ENCODE measurements around the gene IQSEC1. TPM values are rescaled to one million over a fixed set of nuclear protein-coding genes. Genes with fewer than 3 reads are reported as not detected.

IQSEC1 gene
- total and polyA plus RNA-seq, 10 of the 15 experiments (the other 5 are each of a cell fraction or from before 2014, with no cell fraction given): 0.92 to 55.2 (median 8.5) TPM

GRCh38 chr3:12894629-12895028, 178.6 kb downstream of the IQSEC1 start:
- H3K4me2 ChIP-seq (ENCODE audit: control insufficient read depth, insufficient read depth): no peak overlapping the region
- intact Hi-C loops (cut with micrococcal nuclease; ENCODE audit: unreplicated experiment): no loop called here
- ATAC-seq (no peak), FAIRE-seq (no peak), DNase-seq (ENCODE audit: low read depth, low spot score) (no peak)
- no peak overlapping the region for H3K9ac ChIP-seq (ENCODE audit: control insufficient read depth, insufficient read depth, low read length)
- H3K79me2 ChIP-seq (ENCODE audit: control insufficient read depth, insufficient read depth, low read length): no peaks in the 10 kb centered on the region
- H3K4me3 ChIP-seq: no peak overlapping the region
- no peak overlapping the region for H2AFZ ChIP-seq (ENCODE audit: control insufficient read depth, low read depth, low read length)
- no peaks in the 10 kb centered on the region; a peak in 1 of 4 replicates for H3K36me3 ChIP-seq (ENCODE audit: control insufficient read depth in 2 of 2, insufficient read depth in 2 of 2, low read length in 1 of 2)
- RAD21 ChIA-PET (ENCODE audit: unreplicated experiment): no interaction called here
- CTCF ChIA-PET: interaction anchor here (0.7 to 14.3 kb wide), 2 partner anchors 21 to 50 kb away, joined by 3 to 271 read pairs; no protein-coding TSS in a partner anchor
- H4K20me1 ChIP-seq (ENCODE audit: control insufficient read depth, insufficient read depth): no peaks in the 10 kb centered on the region
- POLR2A ChIA-PET: no interaction called here
- no peak for TF ChIP-seq YY1 (IDR thresholded peaks at IDR 0.05; ENCODE audit: low read depth, low read length)
- 0 out of 2 replicates have a peak, but pooled peaks have one; percentile 21 for TF ChIP-seq POLR2AphosphoS5 (IDR thresholded peaks at IDR 0.05; ENCODE audit: low read length)
- SMC1A ChIA-PET (ENCODE audit: uncharacterized antibody, unreplicated experiment): no interaction called here
- no peaks in the 10 kb centered on the region for H3K27me3 ChIP-seq (replicated peaks in 1 of 2; ENCODE audit: control insufficient read depth in 2 of 2, insufficient read depth in 2 of 2, low read length in 1 of 2)
- no peaks in the 10 kb centered on the region for H3K9me3 ChIP-seq (replicated peaks; ENCODE audit: control insufficient read depth, insufficient read depth, low read length)
- BruUV-seq (replicated peaks): no TSS peak
- in situ Hi-C loops (cut with MboI): no loop called here
- peaks cover 7% of the 10 kb centered on the region; the same call in 1 of the 2 replicates for H3K4me1 ChIP-seq (ENCODE audit: control insufficient read depth, insufficient read depth, low read length)
- no peak overlapping the region for H3K27ac ChIP-seq (ENCODE audit: control insufficient read depth, insufficient read depth)
- WGBS (ENCODE audit: insufficient coverage, insufficient replicate concordance, low lambda C conversion rate, missing lambda C conversion rate): 60% methylated on average over 6 of the region's 6 CpGs

GRCh38 chr3:12893852-12894251, 179.4 kb downstream of the IQSEC1 start:
- intact Hi-C loops (cut with micrococcal nuclease; ENCODE audit: unreplicated experiment) (loop anchor here (2.0 kb wide), 1 partner anchor 71 kb away; no protein-coding TSS in a partner anchor), in situ Hi-C loops (cut with MboI) (no loop called here)
- Histone ChIP-seq H3K4me3 (no peak overlapping the region), H3K4me2 (ENCODE audit: control insufficient read depth, insufficient read depth) (no peak overlapping the region), H3K4me1 (ENCODE audit: control insufficient read depth, insufficient read depth, low read length) (peaks cover 12% of the 10 kb centered on the region), H3K79me2 (ENCODE audit: control insufficient read depth, insufficient read depth, low read length) (no peaks in the 10 kb centered on the region), H3K9me3 (replicated peaks; ENCODE audit: control insufficient read depth, insufficient read depth, low read length) (no peaks in the 10 kb centered on the region), H2AFZ (ENCODE audit: control insufficient read depth, low read depth, low read length) (no peak overlapping the region), H3K27me3 (replicated peaks in 1 of 2; ENCODE audit: control insufficient read depth in 2 of 2, insufficient read depth in 2 of 2, low read length in 1 of 2) (no peaks in the 10 kb centered on the region), H3K36me3 (ENCODE audit: control insufficient read depth in 2 of 2, insufficient read depth in 2 of 2, low read length in 1 of 2) (no peaks in the 10 kb centered on the region; a peak in 1 of 4 replicates), H3K9ac (ENCODE audit: control insufficient read depth, insufficient read depth, low read length) (no peak overlapping the region), H3K27ac (ENCODE audit: control insufficient read depth, insufficient read depth) (no peak overlapping the region), H4K20me1 (ENCODE audit: control insufficient read depth, insufficient read depth) (no peaks in the 10 kb centered on the region)
- no TSS peak for BruUV-seq (replicated peaks)
- ATAC-seq: no peak
- RAD21 ChIA-PET (ENCODE audit: unreplicated experiment): interaction anchor here (0.6 to 4.8 kb wide), 2 partner anchors 26 to 128 kb away, joined by 3 to 19 read pairs; no protein-coding TSS in a partner anchor
- POLR2A ChIA-PET: no interaction called here
- no peak for DNase-seq (ENCODE audit: low read depth, low spot score)
- 65% methylated on average over 9 of the region's 9 CpGs for WGBS (ENCODE audit: insufficient coverage, insufficient replicate concordance, low lambda C conversion rate, missing lambda C conversion rate)
- CTCF ChIA-PET: interaction anchor here (0.7 to 14.3 kb wide), 5 partner anchors 20 to 153 kb away, joined by 3 to 271 read pairs (median 4); no protein-coding TSS in a partner anchor
- FAIRE-seq: no peak
- SMC1A ChIA-PET (ENCODE audit: uncharacterized antibody, unreplicated experiment): interaction anchor here (0.6 kb wide), 1 partner anchor 67 kb away, joined by 3 read pairs; no protein-coding TSS in a partner anchor
- TF ChIP-seq ZNF274 (IDR thresholded peaks at IDR 0.05; ENCODE audit: insufficient read depth, insufficient read length) (no peak), ELK1 (IDR thresholded peaks at IDR 0.05; ENCODE audit: low read depth, low read length) (no peak), KAT2A (conservative IDR thresholded peaks at IDR 0.05; ENCODE audit: control insufficient read depth, low read depth, low read length) (no peak), CHD2 (IDR thresholded peaks at IDR 0.05; ENCODE audit: borderline replicate concordance, low read depth, low read length) (no peak), IRF5 (IDR thresholded peaks at IDR 0.05; ENCODE audit: borderline replicate concordance) (no peak), MXI1 (IDR thresholded peaks at IDR 0.05; ENCODE audit: low read depth, low read length) (no peak), ZBTB40 (IDR thresholded peaks at IDR 0.05; ENCODE audit: borderline replicate concordance) (no peak), MYB (IDR thresholded peaks at IDR 0.05; ENCODE audit: borderline replicate concordance, low read depth, low read length) (no peak), STAT1 (conservative IDR thresholded peaks at IDR 0.05) (no peak)

All from GM12878 (cell line).